ENCODE data around the gene UBE2Q2.
"Not testable (repeated sequence)": the region's sequence is repeated elsewhere in the genome, so short reads cannot be mapped to it uniquely, and the experiment has no call there.

UBE2Q2 gene

GRCh38 chr15:75850708-75851107 lies 7.5 kb downstream of the UBE2Q2 start:
- Histone ChIP-seq H3K9ac (ENCODE audit: low read length) (no peak overlapping the region), H3K4ac (ENCODE audit: low read depth, low read length) (peak overlapping the region; percentile 97), H3K23ac (ENCODE audit: low read length) (no peak overlapping the region), H3K79me1 (ENCODE audit: low read length) (no peaks in the 10 kb centered on the region), H3K9me3 (ENCODE audit: insufficient read depth, low read depth, low read length) (no peaks in the 10 kb centered on the region), H3K36me3 (ENCODE audit: control insufficient read depth in 1 of 2, insufficient read depth in 2 of 2, low read length in 2 of 2) (peaks cover 3 to 7% of the 10 kb centered on the region in 2 experiments), H4K8ac (ENCODE audit: low read depth, low read length) (no peak overlapping the region), H3K14ac (ENCODE audit: low read length) (no peak overlapping the region), H3K27me3 (ENCODE audit: insufficient read depth, low read length) (no peaks in the 10 kb centered on the region), H4K12ac (ENCODE audit: low read depth, low read length) (no peak overlapping the region), H2AFZ (ENCODE audit: insufficient read depth, low read length, poor library complexity) (no peak overlapping the region), H2BK120ac (ENCODE audit: insufficient read depth, low read length, poor library complexity) (no peak overlapping the region), H4K91ac (ENCODE audit: low read depth, low read length) (no peak overlapping the region), H3K4me3 (ENCODE audit: low read depth, low read length) (no peak overlapping the region), H2AK5ac (ENCODE audit: low read length) (no peak overlapping the region), H2BK5ac (ENCODE audit: low read depth, low read length, poor library complexity) (no peak overlapping the region), H3K18ac (ENCODE audit: low read length) (no peak overlapping the region), H3K27ac (ENCODE audit: low read depth, low read length) (no peak overlapping the region), H3K4me2 (ENCODE audit: low read length) (no peak overlapping the region), H2BK12ac (ENCODE audit: low read length) (no peak overlapping the region), H3K79me2 (ENCODE audit: control insufficient read depth, insufficient read depth, low read length, poor library complexity) (peaks cover 11% of the 10 kb centered on the region), H3K4me1 (ENCODE audit: control insufficient read depth in 1 of 2, insufficient read depth in 2 of 2, low read length in 2 of 2) (peaks cover 0 to under 1% of the 10 kb centered on the region in 2 experiments)
- no CpG with 5 or more reads among the region's 2 CpGs for WGBS (ENCODE audit: extremely low coverage, insufficient coverage, insufficient read length)
- DNase-seq = no peak

- not testable (repeated sequence) for H2AFZ ChIP-seq (ENCODE audit: insufficient read depth, low read length, poor library complexity); H3K27ac ChIP-seq (ENCODE audit: low read depth, low read length); H4K12ac ChIP-seq (ENCODE audit: low read depth, low read length); H3K4me2 ChIP-seq (ENCODE audit: low read length); H3K23ac ChIP-seq (ENCODE audit: low read length); H4K91ac ChIP-seq (ENCODE audit: low read depth, low read length); H3K14ac ChIP-seq (ENCODE audit: low read length); H3K18ac ChIP-seq (ENCODE audit: low read length); DNase-seq; H2BK12ac ChIP-seq (ENCODE audit: low read length); H3K9me3 ChIP-seq (ENCODE audit: insufficient read depth, low read depth, low read length); H2BK120ac ChIP-seq (ENCODE audit: insufficient read depth, low read length, poor library complexity); H3K9ac ChIP-seq (ENCODE audit: low read length); H4K8ac ChIP-seq (ENCODE audit: low read depth, low read length); H3K79me2 ChIP-seq (ENCODE audit: control insufficient read depth, insufficient read depth, low read length, poor library complexity); H2AK5ac ChIP-seq (ENCODE audit: low read length); H3K27me3 ChIP-seq (ENCODE audit: insufficient read depth, low read length); H3K4me3 ChIP-seq (ENCODE audit: low read depth, low read length); H3K79me1 ChIP-seq (ENCODE audit: low read length); H3K4ac ChIP-seq (ENCODE audit: low read depth, low read length); H2BK5ac ChIP-seq (ENCODE audit: low read depth, low read length, poor library complexity); H3K4me1 ChIP-seq (ENCODE audit: control insufficient read depth in 1 of 2, insufficient read depth in 2 of 2, low read length in 2 of 2)
- WGBS (ENCODE audit: extremely low coverage, insufficient coverage, insufficient read length) = no CpG with 5 or more reads among the region's 4 CpGs
- H3K36me3 ChIP-seq (ENCODE audit: control insufficient read depth in 1 of 2, insufficient read depth in 2 of 2, low read length in 2 of 2) = peaks cover 5 to 10% of the 10 kb centered on the region in 2 experiments
Observed at GRCh38 chr15:75851566-75851965, 8.3 kb downstream of the UBE2Q2 start.

- Histone ChIP-seq H3K9ac (ENCODE audit: low read length) (no peak overlapping the region), H3K27ac (ENCODE audit: low read depth, low read length) (no peak overlapping the region), H3K4ac (ENCODE audit: low read depth, low read length) (no peak overlapping the region), H2AK5ac (ENCODE audit: low read length) (no peak overlapping the region), H4K91ac (ENCODE audit: low read depth, low read length) (no peak overlapping the region), H3K9me3 (ENCODE audit: insufficient read depth, low read depth, low read length) (no peaks in the 10 kb centered on the region), H3K79me1 (ENCODE audit: low read length) (peaks cover 7% of the 10 kb centered on the region), H3K18ac (ENCODE audit: low read length) (no peak overlapping the region), H3K14ac (ENCODE audit: low read length) (no peak overlapping the region), H3K79me2 (ENCODE audit: control insufficient read depth, insufficient read depth, low read length, poor library complexity) (peaks cover 2% of the 10 kb centered on the region), H3K23ac (ENCODE audit: low read length) (no peak overlapping the region), H3K4me1 (ENCODE audit: control insufficient read depth in 1 of 2, insufficient read depth in 2 of 2, low read length in 2 of 2) (peaks cover 10 to 12% of the 10 kb centered on the region in 2 experiments), H2BK5ac (ENCODE audit: low read depth, low read length, poor library complexity) (no peak overlapping the region), H3K4me3 (ENCODE audit: low read depth, low read length) (no peak overlapping the region), H3K27me3 (ENCODE audit: insufficient read depth, low read length) (no peaks in the 10 kb centered on the region), H2BK120ac (ENCODE audit: insufficient read depth, low read length, poor library complexity) (no peak overlapping the region), H2AFZ (ENCODE audit: insufficient read depth, low read length, poor library complexity) (no peak overlapping the region), H4K12ac (ENCODE audit: low read depth, low read length) (no peak overlapping the region), H3K36me3 (ENCODE audit: control insufficient read depth in 1 of 2, insufficient read depth in 2 of 2, low read length in 2 of 2) (peaks cover 8 to 12% of the 10 kb centered on the region in 2 experiments), H2BK12ac (ENCODE audit: low read length) (no peak overlapping the region), H3K4me2 (ENCODE audit: low read length) (no peak overlapping the region), H4K8ac (ENCODE audit: low read depth, low read length) (no peak overlapping the region)
- peak in 1 of 2 donors; percentile 58 for DNase-seq
Observed at GRCh38 chr15:75857886-75858285, 14.6 kb downstream of the UBE2Q2 start.

- no peak overlapping the region for H3K27ac ChIP-seq (ENCODE audit: low read depth, low read length)
- H2BK5ac ChIP-seq (ENCODE audit: low read depth, low read length, poor library complexity) = peak overlapping the region; percentile 39
- no CpG with 5 or more reads among the region's 6 CpGs for WGBS (ENCODE audit: extremely low coverage, insufficient coverage, insufficient read length)
- no peak overlapping the region for H2AFZ ChIP-seq (ENCODE audit: insufficient read depth, low read length, poor library complexity)
- no peak overlapping the region for H2BK120ac ChIP-seq (ENCODE audit: insufficient read depth, low read length, poor library complexity)
- peaks cover 10% of the 10 kb centered on the region for H3K79me1 ChIP-seq (ENCODE audit: low read length)
- H3K14ac ChIP-seq (ENCODE audit: low read length) = no peak overlapping the region
- H3K4me1 ChIP-seq (ENCODE audit: control insufficient read depth in 1 of 2, insufficient read depth in 2 of 2, low read length in 2 of 2) = peaks cover 12 to 13% of the 10 kb centered on the region in 2 experiments
- H3K4ac ChIP-seq (ENCODE audit: low read depth, low read length) = peak overlapping the region; percentile 33
- peaks cover 5% of the 10 kb centered on the region for H3K79me2 ChIP-seq (ENCODE audit: control insufficient read depth, insufficient read depth, low read length, poor library complexity)
- no peak overlapping the region for H2AK5ac ChIP-seq (ENCODE audit: low read length)
- H4K91ac ChIP-seq (ENCODE audit: low read depth, low read length) = no peak overlapping the region
- H3K36me3 ChIP-seq (ENCODE audit: control insufficient read depth in 1 of 2, insufficient read depth in 2 of 2, low read length in 2 of 2) = peaks cover under 1 to 5% of the 10 kb centered on the region in 2 experiments
- no peaks in the 10 kb centered on the region for H3K9me3 ChIP-seq (ENCODE audit: insufficient read depth, low read depth, low read length)
- peak overlapping the region; percentile 18 for H3K18ac ChIP-seq (ENCODE audit: low read length)
- no peak overlapping the region for H3K23ac ChIP-seq (ENCODE audit: low read length)
- no peak overlapping the region for H3K4me3 ChIP-seq (ENCODE audit: low read depth, low read length)
- no peak overlapping the region for H4K12ac ChIP-seq (ENCODE audit: low read depth, low read length)
- H3K9ac ChIP-seq (ENCODE audit: low read length) = no peak overlapping the region
- peak overlapping the region; percentile 10 for H3K4me2 ChIP-seq (ENCODE audit: low read length)
- no peak overlapping the region for H4K8ac ChIP-seq (ENCODE audit: low read depth, low read length)
- H2BK12ac ChIP-seq (ENCODE audit: low read length) = no peak overlapping the region
- no peaks in the 10 kb centered on the region for H3K27me3 ChIP-seq (ENCODE audit: insufficient read depth, low read length)
- DNase-seq = peak; percentile 74
Observed at GRCh38 chr15:75861750-75862402, 18.6 kb downstream of the UBE2Q2 start.
